ENCODE results near the gene RPAIN.

GRCh38 chr17:5472511-5472910, 52.5 kb downstream of the RPAIN start:
- TF ChIP-seq POLR2AphosphoS5 (IDR thresholded peaks at IDR 0.05; ENCODE audit: low read depth, low read length), result no peak
- TF ChIP-seq, protein P1, sequence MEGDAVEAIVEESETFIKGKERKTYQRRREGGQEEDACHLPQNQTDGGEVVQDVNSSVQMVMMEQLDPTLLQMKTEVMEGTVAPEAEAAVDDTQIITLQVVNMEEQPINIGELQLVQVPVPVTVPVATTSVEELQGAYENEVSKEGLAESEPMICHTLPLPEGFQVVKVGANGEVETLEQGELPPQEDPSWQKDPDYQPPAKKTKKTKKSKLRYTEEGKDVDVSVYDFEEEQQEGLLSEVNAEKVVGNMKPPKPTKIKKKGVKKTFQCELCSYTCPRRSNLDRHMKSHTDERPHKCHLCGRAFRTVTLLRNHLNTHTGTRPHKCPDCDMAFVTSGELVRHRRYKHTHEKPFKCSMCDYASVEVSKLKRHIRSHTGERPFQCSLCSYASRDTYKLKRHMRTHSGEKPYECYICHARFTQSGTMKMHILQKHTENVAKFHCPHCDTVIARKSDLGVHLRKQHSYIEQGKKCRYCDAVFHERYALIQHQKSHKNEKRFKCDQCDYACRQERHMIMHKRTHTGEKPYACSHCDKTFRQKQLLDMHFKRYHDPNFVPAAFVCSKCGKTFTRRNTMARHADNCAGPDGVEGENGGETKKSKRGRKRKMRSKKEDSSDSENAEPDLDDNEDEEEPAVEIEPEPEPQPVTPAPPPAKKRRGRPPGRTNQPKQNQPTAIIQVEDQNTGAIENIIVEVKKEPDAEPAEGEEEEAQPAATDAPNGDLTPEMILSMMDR (IDR thresholded peaks at IDR 0.05), result no peak
- TF ChIP-seq, protein P2, sequence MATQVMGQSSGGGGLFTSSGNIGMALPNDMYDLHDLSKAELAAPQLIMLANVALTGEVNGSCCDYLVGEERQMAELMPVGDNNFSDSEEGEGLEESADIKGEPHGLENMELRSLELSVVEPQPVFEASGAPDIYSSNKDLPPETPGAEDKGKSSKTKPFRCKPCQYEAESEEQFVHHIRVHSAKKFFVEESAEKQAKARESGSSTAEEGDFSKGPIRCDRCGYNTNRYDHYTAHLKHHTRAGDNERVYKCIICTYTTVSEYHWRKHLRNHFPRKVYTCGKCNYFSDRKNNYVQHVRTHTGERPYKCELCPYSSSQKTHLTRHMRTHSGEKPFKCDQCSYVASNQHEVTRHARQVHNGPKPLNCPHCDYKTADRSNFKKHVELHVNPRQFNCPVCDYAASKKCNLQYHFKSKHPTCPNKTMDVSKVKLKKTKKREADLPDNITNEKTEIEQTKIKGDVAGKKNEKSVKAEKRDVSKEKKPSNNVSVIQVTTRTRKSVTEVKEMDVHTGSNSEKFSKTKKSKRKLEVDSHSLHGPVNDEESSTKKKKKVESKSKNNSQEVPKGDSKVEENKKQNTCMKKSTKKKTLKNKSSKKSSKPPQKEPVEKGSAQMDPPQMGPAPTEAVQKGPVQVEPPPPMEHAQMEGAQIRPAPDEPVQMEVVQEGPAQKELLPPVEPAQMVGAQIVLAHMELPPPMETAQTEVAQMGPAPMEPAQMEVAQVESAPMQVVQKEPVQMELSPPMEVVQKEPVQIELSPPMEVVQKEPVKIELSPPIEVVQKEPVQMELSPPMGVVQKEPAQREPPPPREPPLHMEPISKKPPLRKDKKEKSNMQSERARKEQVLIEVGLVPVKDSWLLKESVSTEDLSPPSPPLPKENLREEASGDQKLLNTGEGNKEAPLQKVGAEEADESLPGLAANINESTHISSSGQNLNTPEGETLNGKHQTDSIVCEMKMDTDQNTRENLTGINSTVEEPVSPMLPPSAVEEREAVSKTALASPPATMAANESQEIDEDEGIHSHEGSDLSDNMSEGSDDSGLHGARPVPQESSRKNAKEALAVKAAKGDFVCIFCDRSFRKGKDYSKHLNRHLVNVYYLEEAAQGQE (IDR thresholded peaks at IDR 0.05; ENCODE audit: insufficient read depth in 1 of 2, low read depth in 2 of 2, low read length in 1 of 2), result no peak

Data from Panc1 (cell line).